ENCODE measurements around the gene PARD3. TPM values are rescaled to one million over a fixed set of nuclear protein-coding genes. Genes with fewer than 3 reads are reported as not detected.

The PARD3 gene
- total RNA-seq, 3 donors from 2014 or later (not counting 1 experiment from before 2014, with no cell fraction given), result 0.14 to 0.49 (median 0.38) TPM

DNA sequence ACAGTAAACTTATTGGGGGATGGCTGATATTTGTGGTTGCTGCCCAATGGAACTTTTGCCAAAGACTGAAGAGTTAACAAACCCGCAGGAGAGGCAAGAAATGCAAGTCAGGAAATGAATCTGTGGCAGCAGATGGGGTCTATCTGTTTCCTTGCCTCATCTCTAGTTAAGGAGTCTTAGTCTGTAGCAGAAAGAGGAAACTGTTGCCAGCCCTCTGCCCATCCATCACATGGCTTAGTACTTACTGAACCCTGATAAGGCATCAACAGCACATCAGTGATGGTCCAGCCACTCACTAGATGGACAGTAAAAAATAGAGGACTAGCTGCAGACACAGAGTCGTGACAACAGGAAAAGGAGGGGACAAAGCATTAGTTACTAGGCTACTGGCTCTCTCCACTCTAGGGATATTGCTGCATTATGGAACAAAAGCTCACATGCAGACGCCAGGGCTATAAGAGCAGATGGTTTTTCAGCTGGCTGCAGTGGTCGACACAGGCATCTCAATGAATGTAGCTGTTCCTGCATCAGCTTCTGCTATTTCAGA lies 614.7 kb downstream of the PARD3 start:
- Mint-ChIP-seq H3K4me1 (peaks cover 27 to 37% of the 10 kb centered on the region in 2 donors), H3K36me3 (no peaks in the 10 kb centered on the region), H3K4me3 (no peak overlapping the region), H3K27ac (no peak overlapping the region), H3K9me3 (no peaks in the 10 kb centered on the region), H3K27me3 (ENCODE audit: low read depth in 2 of 2) (peaks cover 24 to 75% of the 10 kb centered on the region in 2 donors)
- Histone ChIP-seq H3K9me3 (ENCODE audit: control insufficient read depth, insufficient read depth, low read length) (no peaks in the 10 kb centered on the region), H3K27me3 (ENCODE audit: control insufficient read depth, insufficient read depth, low read length) (peaks cover 2% of the 10 kb centered on the region), H3K36me3 (ENCODE audit: control insufficient read depth, insufficient read depth, low read length) (no peaks in the 10 kb centered on the region), H3K27ac (ENCODE audit: low read length) (no peak overlapping the region), H3K4me3 (ENCODE audit: low read length) (no peak overlapping the region), H3K4me1 (ENCODE audit: control insufficient read depth, insufficient read depth, low read length) (peaks cover 6% of the 10 kb centered on the region)
- no peak for DNase-seq
- no peak for ATAC-seq
- WGBS (ENCODE audit: insufficient coverage), result 26% methylated on average over 4 of the region's 4 CpGs
- intact Hi-C loops (cut with micrococcal nuclease), result no loop called here
- TF ChIP-seq, protein P1, sequence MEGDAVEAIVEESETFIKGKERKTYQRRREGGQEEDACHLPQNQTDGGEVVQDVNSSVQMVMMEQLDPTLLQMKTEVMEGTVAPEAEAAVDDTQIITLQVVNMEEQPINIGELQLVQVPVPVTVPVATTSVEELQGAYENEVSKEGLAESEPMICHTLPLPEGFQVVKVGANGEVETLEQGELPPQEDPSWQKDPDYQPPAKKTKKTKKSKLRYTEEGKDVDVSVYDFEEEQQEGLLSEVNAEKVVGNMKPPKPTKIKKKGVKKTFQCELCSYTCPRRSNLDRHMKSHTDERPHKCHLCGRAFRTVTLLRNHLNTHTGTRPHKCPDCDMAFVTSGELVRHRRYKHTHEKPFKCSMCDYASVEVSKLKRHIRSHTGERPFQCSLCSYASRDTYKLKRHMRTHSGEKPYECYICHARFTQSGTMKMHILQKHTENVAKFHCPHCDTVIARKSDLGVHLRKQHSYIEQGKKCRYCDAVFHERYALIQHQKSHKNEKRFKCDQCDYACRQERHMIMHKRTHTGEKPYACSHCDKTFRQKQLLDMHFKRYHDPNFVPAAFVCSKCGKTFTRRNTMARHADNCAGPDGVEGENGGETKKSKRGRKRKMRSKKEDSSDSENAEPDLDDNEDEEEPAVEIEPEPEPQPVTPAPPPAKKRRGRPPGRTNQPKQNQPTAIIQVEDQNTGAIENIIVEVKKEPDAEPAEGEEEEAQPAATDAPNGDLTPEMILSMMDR (IDR thresholded peaks at IDR 0.05), result no peak

DNA sequence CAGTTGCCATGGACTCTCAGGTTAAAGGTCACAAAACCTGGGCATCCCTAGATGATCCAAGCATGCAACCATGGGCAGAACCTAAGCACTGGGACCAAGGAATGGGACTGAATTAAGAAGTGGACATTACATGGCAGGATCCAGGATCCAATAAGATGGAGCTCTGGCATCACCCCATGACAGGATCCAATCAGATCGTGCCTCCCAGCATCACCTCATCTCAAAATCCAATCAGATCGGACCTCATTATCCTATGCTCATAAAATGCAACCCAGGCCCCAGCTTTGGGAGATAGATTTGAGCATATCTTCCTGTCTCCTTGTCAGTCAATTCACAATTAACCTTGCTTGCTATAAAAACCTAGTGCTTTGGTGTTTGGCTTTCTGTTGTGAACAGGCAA lies 616.1 kb downstream of the PARD3 start:
- Mint-ChIP-seq H3K27ac (no peak overlapping the region), H3K36me3 (no peaks in the 10 kb centered on the region), H3K4me1 (peaks cover 13 to 22% of the 10 kb centered on the region in 2 donors), H3K9me3 (no peaks in the 10 kb centered on the region), H3K27me3 (ENCODE audit: low read depth in 2 of 2) (peaks cover 25 to 76% of the 10 kb centered on the region in 2 donors), H3K4me3 (no peak overlapping the region)
- WGBS (ENCODE audit: insufficient coverage), result 94% methylated on average over 2 of the region's 2 CpGs
- Histone ChIP-seq H3K9me3 (ENCODE audit: control insufficient read depth, insufficient read depth, low read length) (no peaks in the 10 kb centered on the region), H3K4me1 (ENCODE audit: control insufficient read depth, insufficient read depth, low read length) (no peaks in the 10 kb centered on the region), H3K4me3 (ENCODE audit: low read length) (no peak overlapping the region), H3K27me3 (ENCODE audit: control insufficient read depth, insufficient read depth, low read length) (peaks cover 2% of the 10 kb centered on the region), H3K27ac (ENCODE audit: low read length) (no peak overlapping the region), H3K36me3 (ENCODE audit: control insufficient read depth, insufficient read depth, low read length) (no peaks in the 10 kb centered on the region)
- ATAC-seq, result no peak
- intact Hi-C loops (cut with micrococcal nuclease), result no loop called here
- TF ChIP-seq, protein P1 (IDR thresholded peaks at IDR 0.05), result no peak
- no peak for DNase-seq

DNA sequence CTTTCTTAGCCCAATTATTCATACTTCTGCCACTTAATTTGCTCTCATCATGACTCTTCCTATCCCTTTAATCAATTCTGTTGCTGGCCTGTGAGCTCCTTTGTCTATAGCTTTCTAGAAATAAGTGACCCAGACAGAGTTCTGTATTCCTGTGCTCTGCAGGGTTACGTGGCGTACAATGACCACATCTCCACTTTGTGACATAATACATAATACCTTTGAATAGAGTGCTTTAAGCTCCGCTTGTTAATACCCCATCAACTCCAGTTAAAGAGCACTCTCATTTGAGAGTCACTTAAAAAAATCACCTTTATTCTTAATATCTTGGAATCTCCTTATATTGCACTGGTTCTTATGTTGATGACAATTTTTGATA lies 619.0 kb downstream of the PARD3 start:
- H3K4me3 ChIP-seq (ENCODE audit: low read length), result no peak overlapping the region
- H3K4me1 Mint-ChIP-seq, result peaks cover 6 to 11% of the 10 kb centered on the region in 2 donors
- H3K4me3 Mint-ChIP-seq, result no peak overlapping the region

More for the DNA sequence above, 619.0 kb downstream of the PARD3 start:
- TF ChIP-seq, protein P1 (IDR thresholded peaks at IDR 0.05), result no peak
- no peak for DNase-seq
- no peaks in the 10 kb centered on the region for H3K4me1 ChIP-seq (ENCODE audit: control insufficient read depth, insufficient read depth, low read length)
- H3K27ac ChIP-seq (ENCODE audit: low read length), result no peak overlapping the region
- Mint-ChIP-seq H3K27me3 (ENCODE audit: low read depth in 2 of 2) (peaks cover 24 to 64% of the 10 kb centered on the region in 2 donors), H3K27ac (no peak overlapping the region), H3K36me3 (no peaks in the 10 kb centered on the region), H3K9me3 (no peaks in the 10 kb centered on the region)
- intact Hi-C loops (cut with micrococcal nuclease), result no loop called here
- H3K9me3 ChIP-seq (ENCODE audit: control insufficient read depth, insufficient read depth, low read length), result no peaks in the 10 kb centered on the region
- H3K27me3 ChIP-seq (ENCODE audit: control insufficient read depth, insufficient read depth, low read length), result no peaks in the 10 kb centered on the region
- whole genome bisulfite sequencing (ENCODE audit: insufficient coverage), result 92% methylated on average over 3 of the region's 3 CpGs
- no peaks in the 10 kb centered on the region for H3K36me3 ChIP-seq (ENCODE audit: control insufficient read depth, insufficient read depth, low read length)
- ATAC-seq, result no peak
